SK-N-SH treated with all-trans-retinoic acid at 6 μM for 48 hours (cell line): Measurements from ENCODE around the gene KDM4B.

Source experiments
- ATAC-seq: fragments of 200-7000 bp; cut with Tn5 transposase; 3 replicates; pipeline ENCODE4 v1.9.1; 2020; ENCODE audit warnings: mild to moderate bottlenecking, moderate library complexity
- ARNTL ChIP-seq: fragments of 450-650 bp; formaldehyde crosslinking; IDR thresholded peaks from 2 replicates; pipeline ENCODE4 v1.5.0; 2020; ENCODE audit warnings: low read depth, mild to moderate bottlenecking, moderate library complexity, borderline replicate concordance
- BACH2 ChIP-seq: fragments of 250-450 bp; sonication (Bioruptor Pico); IDR thresholded peaks from 2 replicates; pipeline ENCODE4 v1.9.0; 2021; ENCODE audit warnings: mild to moderate bottlenecking, borderline replicate concordance
- CSDC2 ChIP-seq: fragments of 250-450 bp; sonication (Bioruptor Pico); IDR thresholded peaks from 2 replicates; pipeline ENCODE4 v1.5.0; 2020; ENCODE audit warnings: mild to moderate bottlenecking, moderate library complexity
- ESRRG ChIP-seq: fragments of 250-450 bp; sonication (Bioruptor Pico); IDR thresholded peaks from 2 replicates; pipeline ENCODE4 v1.6.1; 2021; ENCODE audit warnings: mild to moderate bottlenecking
- GLIS3 ChIP-seq: fragments of 250-450 bp; sonication (Bioruptor Pico); IDR thresholded peaks from 2 replicates; pipeline ENCODE4 v1.5.0; 2020; ENCODE audit warnings: mild to moderate bottlenecking, moderate library complexity
- OSR1 ChIP-seq: fragments of 250-450 bp; sonication (Bioruptor Pico); IDR thresholded peaks from 2 replicates; pipeline ENCODE4 v1.8.0; 2022; ENCODE audit warnings: moderate library complexity, mild to moderate bottlenecking, inconsistent platforms
- PPARA ChIP-seq: fragments of 250-450 bp; sonication (Bioruptor Pico); IDR thresholded peaks from 2 replicates; pipeline ENCODE4 v1.5.0; 2020; ENCODE audit warnings: mild to moderate bottlenecking, borderline replicate concordance
- SNAI2 ChIP-seq: fragments of 250-450 bp; sonication (Bioruptor Pico); IDR thresholded peaks from 2 replicates; pipeline ENCODE4 v1.5.0; 2020; ENCODE audit warnings: mild to moderate bottlenecking, moderate library complexity
- TCF4 ChIP-seq: fragments of 250-450 bp; sonication (Bioruptor Pico); IDR thresholded peaks from 2 replicates; pipeline ENCODE4 v1.8.0; 2021; ENCODE audit warnings: mild to moderate bottlenecking, moderate library complexity, borderline replicate concordance
- ZC3H10 ChIP-seq: fragments of 250-450 bp; sonication (Bioruptor Pico); IDR thresholded peaks from 2 replicates; pipeline ENCODE4 v1.5.1; 2021; ENCODE audit warnings: mild to moderate bottlenecking, moderate library complexity
- ZFP3 ChIP-seq: fragments of 250-450 bp; sonication (Bioruptor Pico); IDR thresholded peaks from 2 replicates; pipeline ENCODE4 v1.5.0; 2020; ENCODE audit warnings: mild to moderate bottlenecking, moderate library complexity
- ZFP30 ChIP-seq: fragments of 450-650 bp; formaldehyde crosslinking; IDR thresholded peaks from 2 replicates; pipeline ENCODE4 v1.5.0; 2022; ENCODE audit warnings: mild to moderate bottlenecking, moderate library complexity
- ZNF565 ChIP-seq: fragments of 450-650 bp; formaldehyde crosslinking; conservative IDR thresholded peaks from 2 replicates; pipeline ENCODE4 v1.5.0; 2020; ENCODE audit warnings: low read depth, mild to moderate bottlenecking, moderate library complexity
- TF ChIP-seq, protein P1 (sequence below): fragments of 250-450 bp; sonication (Bioruptor Pico); IDR thresholded peaks from 2 replicates; pipeline ENCODE4 v1.5.1; 2021; ENCODE audit warnings: mild to moderate bottlenecking, moderate library complexity
- TF ChIP-seq, protein P2 (sequence below): fragments of 250-450 bp; sonication (Bioruptor Pico); IDR thresholded peaks from 2 replicates; pipeline ENCODE4 v1.8.0; 2020; ENCODE audit warnings: mild to moderate bottlenecking, moderate library complexity, borderline replicate concordance
- TF ChIP-seq, protein P3 (sequence below): fragments of 250-450 bp; sonication (Bioruptor Pico); IDR thresholded peaks from 2 replicates; pipeline ENCODE4 v1.8.0; 2021; ENCODE audit warnings: low read depth, mild to moderate bottlenecking, moderate library complexity, borderline replicate concordance
- TF ChIP-seq, protein P4 (sequence below): fragments of 250-450 bp; sonication (Bioruptor Pico); IDR thresholded peaks from 2 replicates; pipeline ENCODE4 v1.5.0; 2020; ENCODE audit warnings: mild to moderate bottlenecking, moderate library complexity
- TF ChIP-seq, protein P5 (sequence below): fragments of 250-450 bp; sonication (Bioruptor Pico); IDR thresholded peaks from 2 replicates; pipeline ENCODE4 v1.5.1; 2020; ENCODE audit warnings: low read depth, mild to moderate bottlenecking, moderate library complexity

KDM4B gene

DNA sequence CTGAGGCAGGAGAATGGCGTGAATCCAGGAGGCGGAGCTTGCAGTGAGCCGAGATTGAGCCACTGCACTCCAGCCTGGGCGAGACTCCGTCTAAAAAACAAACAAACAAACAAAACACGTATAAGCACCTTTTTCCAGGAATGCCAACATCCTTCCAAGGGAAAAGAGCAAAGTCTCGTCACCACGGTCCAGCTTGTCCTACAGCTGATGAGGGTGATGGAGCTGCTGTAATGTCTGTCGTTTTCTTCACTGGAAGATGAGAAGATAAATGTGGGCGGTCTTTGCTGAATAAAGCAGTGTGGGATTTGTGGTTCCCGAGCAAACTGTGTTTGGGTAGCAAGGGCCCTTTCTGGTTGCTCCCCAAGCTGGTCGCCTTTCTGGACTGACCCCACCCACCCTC lies 205.1 kb downstream of the KDM4B start:
- no peak for TF ChIP-seq PPARA (CRISPR knock-in tag)
- ATAC-seq = no peak

DNA sequence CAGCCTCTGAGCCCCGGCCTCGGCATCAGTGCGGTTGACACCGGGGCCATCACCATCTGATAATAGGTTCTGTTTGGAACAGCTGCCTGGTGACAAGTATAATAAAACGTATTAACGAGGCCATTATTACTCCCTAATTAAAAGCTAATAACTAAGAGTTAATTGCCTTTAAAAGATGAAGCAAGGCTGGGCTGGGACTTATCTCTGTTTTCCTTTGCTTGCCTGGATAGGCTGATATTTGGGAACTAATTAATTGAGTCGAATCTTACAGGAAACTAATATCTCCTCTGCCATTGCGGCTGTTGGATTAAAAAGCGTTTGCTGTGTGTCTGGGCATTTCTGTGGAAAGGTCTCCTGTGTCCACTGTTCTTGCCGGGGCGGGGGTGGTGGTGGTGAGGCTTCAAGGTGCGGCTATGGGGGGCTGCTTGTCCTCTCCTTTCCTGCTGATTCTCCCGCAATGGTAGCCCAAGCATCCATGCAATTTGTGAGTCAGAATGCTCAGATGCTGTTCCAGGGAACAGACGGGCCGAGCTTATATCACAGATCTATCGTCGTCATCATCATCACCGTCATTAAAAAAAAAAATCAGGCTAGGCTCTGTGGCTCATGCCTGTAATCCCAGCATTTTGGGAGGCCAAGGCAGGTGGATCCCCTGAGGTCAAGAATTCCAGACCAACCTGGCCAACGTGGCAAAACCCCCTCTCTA lies 209.0 kb downstream of the KDM4B start:
- TF ChIP-seq CSDC2 (CRISPR knock-in tag) (no peak), ARNTL (CRISPR knock-in tag) (no peak), ZFP30 (CRISPR knock-in tag) (no peak), BACH2 (CRISPR knock-in tag) (no peak), ZNF565 (CRISPR knock-in tag) (no peak), TCF4 (no peak), ESRRG (CRISPR knock-in tag) (no peak), SNAI2 (CRISPR knock-in tag) (no peak)
- TF ChIP-seq, protein P1, sequence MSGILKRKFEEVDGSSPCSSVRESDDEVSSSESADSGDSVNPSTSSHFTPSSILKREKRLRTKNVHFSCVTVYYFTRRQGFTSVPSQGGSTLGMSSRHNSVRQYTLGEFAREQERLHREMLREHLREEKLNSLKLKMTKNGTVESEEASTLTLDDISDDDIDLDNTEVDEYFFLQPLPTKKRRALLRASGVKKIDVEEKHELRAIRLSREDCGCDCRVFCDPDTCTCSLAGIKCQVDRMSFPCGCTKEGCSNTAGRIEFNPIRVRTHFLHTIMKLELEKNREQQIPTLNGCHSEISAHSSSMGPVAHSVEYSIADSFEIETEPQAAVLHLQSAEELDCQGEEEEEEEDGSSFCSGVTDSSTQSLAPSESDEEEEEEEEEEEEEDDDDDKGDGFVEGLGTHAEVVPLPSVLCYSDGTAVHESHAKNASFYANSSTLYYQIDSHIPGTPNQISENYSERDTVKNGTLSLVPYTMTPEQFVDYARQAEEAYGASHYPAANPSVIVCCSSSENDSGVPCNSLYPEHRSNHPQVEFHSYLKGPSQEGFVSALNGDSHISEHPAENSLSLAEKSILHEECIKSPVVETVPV (CRISPR knock-in tag) = no peak
- TF ChIP-seq, protein P2, sequence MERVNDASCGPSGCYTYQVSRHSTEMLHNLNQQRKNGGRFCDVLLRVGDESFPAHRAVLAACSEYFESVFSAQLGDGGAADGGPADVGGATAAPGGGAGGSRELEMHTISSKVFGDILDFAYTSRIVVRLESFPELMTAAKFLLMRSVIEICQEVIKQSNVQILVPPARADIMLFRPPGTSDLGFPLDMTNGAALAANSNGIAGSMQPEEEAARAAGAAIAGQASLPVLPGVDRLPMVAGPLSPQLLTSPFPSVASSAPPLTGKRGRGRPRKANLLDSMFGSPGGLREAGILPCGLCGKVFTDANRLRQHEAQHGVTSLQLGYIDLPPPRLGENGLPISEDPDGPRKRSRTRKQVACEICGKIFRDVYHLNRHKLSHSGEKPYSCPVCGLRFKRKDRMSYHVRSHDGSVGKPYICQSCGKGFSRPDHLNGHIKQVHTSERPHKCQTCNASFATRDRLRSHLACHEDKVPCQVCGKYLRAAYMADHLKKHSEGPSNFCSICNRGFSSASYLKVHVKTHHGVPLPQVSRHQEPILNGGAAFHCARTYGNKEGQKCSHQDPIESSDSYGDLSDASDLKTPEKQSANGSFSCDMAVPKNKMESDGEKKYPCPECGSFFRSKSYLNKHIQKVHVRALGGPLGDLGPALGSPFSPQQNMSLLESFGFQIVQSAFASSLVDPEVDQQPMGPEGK (CRISPR knock-in tag) = no peak
- TF ChIP-seq, protein P3, sequence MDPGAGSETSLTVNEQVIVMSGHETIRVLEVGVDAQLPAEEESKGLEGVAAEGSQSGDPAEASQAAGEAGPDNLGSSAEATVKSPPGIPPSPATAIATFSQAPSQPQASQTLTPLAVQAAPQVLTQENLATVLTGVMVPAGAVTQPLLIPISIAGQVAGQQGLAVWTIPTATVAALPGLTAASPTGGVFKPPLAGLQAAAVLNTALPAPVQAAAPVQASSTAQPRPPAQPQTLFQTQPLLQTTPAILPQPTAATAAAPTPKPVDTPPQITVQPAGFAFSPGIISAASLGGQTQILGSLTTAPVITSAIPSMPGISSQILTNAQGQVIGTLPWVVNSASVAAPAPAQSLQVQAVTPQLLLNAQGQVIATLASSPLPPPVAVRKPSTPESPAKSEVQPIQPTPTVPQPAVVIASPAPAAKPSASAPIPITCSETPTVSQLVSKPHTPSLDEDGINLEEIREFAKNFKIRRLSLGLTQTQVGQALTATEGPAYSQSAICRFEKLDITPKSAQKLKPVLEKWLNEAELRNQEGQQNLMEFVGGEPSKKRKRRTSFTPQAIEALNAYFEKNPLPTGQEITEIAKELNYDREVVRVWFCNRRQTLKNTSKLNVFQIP (CRISPR knock-in tag) = no peak
- TF ChIP-seq, protein P4, sequence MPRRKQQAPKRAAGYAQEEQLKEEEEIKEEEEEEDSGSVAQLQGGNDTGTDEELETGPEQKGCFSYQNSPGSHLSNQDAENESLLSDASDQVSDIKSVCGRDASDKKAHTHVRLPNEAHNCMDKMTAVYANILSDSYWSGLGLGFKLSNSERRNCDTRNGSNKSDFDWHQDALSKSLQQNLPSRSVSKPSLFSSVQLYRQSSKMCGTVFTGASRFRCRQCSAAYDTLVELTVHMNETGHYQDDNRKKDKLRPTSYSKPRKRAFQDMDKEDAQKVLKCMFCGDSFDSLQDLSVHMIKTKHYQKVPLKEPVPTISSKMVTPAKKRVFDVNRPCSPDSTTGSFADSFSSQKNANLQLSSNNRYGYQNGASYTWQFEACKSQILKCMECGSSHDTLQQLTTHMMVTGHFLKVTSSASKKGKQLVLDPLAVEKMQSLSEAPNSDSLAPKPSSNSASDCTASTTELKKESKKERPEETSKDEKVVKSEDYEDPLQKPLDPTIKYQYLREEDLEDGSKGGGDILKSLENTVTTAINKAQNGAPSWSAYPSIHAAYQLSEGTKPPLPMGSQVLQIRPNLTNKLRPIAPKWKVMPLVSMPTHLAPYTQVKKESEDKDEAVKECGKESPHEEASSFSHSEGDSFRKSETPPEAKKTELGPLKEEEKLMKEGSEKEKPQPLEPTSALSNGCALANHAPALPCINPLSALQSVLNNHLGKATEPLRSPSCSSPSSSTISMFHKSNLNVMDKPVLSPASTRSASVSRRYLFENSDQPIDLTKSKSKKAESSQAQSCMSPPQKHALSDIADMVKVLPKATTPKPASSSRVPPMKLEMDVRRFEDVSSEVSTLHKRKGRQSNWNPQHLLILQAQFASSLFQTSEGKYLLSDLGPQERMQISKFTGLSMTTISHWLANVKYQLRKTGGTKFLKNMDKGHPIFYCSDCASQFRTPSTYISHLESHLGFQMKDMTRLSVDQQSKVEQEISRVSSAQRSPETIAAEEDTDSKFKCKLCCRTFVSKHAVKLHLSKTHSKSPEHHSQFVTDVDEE (CRISPR knock-in tag) = no peak
- no peak for ATAC-seq

DNA sequence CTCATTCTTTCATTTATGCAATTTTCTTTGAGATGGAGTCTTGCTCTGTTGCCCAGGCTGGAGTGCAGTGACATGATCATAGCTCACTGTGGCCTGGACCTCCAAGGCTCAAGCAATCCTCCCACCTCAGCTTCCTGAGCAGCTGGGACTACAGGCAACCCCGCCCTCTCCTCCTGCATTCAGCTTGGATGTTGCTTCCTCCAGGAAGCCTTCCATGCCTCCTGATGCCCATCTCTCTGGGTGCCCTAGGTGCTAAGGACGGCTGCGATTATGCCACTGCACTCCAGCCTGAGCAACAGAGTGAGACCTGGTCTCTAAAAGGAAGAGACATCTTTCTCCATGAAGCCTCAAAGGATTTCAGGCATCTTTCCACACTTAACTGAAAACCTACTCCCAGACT lies 209.9 kb downstream of the KDM4B start:
- ATAC-seq = no peak
- no peak for TF ChIP-seq SNAI2 (CRISPR knock-in tag)
- TF ChIP-seq GLIS3 = no peak
- TF ChIP-seq ZFP3 (CRISPR knock-in tag) = no peak
- TF ChIP-seq, all 23 proteins: peak for 0

DNA sequence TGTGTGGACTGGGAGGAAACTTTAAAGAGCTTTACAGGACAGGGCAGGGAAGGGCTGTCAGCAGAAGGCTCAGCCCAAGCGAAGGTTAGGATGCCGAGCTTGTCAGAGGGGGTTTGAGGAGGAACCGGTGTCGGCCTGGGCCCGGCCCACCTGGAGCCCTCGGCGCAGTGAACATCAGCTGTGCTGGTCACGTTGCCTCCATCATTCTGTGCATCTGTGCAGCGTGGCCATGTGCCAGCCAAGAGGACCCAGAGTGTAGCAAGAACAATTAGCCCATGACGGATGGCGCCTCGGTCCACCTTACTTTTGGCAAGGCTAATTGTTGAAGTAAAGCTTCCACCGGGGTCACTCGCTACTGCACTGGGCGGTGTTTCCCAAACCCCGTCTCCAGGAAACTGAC lies 210.3 kb downstream of the KDM4B start:
- ATAC-seq = no peak

More for the DNA sequence above, 210.3 kb downstream of the KDM4B start:
- TF ChIP-seq ARNTL (CRISPR knock-in tag) = no peak
- no peak for TF ChIP-seq SNAI2 (CRISPR knock-in tag)
- no peak for TF ChIP-seq ZNF565 (CRISPR knock-in tag)
- TF ChIP-seq TCF4 = no peak
- TF ChIP-seq ZFP30 (CRISPR knock-in tag) = no peak
- TF ChIP-seq, protein P5, sequence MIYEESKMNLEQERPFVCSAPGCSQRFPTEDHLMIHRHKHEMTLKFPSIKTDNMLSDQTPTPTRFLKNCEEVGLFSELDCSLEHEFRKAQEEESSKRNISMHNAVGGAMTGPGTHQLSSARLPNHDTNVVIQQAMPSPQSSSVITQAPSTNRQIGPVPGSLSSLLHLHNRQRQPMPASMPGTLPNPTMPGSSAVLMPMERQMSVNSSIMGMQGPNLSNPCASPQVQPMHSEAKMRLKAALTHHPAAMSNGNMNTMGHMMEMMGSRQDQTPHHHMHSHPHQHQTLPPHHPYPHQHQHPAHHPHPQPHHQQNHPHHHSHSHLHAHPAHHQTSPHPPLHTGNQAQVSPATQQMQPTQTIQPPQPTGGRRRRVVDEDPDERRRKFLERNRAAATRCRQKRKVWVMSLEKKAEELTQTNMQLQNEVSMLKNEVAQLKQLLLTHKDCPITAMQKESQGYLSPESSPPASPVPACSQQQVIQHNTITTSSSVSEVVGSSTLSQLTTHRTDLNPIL (CRISPR knock-in tag) = no peak
- TF ChIP-seq, protein P2 (CRISPR knock-in tag) = no peak
- no peak for TF ChIP-seq ESRRG (CRISPR knock-in tag)
- TF ChIP-seq ZC3H10 (CRISPR knock-in tag) = no peak
- TF ChIP-seq, protein P4 (CRISPR knock-in tag) = no peak
- TF ChIP-seq OSR1 (CRISPR knock-in tag) = no peak
